Measurements from ENCODE around the gene FBXL4.
"Not testable (repeated sequence)": the region's sequence is repeated elsewhere in the genome, so short reads cannot be mapped to it uniquely, and the experiment has no call there.

The FBXL4 gene

DNA sequence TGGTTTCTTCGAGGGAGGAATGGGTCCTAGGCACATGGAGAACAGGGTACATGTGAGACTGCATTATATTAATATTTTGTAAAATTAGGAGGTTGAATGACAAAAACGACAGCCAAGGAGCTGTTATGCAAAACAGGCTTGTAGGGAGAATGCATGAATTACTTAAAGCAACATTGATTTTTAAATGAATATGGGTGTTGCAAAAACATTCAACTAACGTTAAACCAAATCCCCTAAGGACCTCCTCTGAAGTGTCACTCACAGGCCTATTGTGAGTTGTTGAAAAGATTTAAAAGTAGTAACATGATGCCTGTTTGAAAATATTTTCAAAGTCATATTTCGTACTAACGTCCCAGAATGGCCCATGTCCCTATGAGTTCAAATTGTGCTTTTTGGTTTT lies 21.9 kb downstream of the FBXL4 start:
- DNase-seq (ENCODE audit: low spot score) (no peak), ATAC-seq (ENCODE audit: low read depth) (no peak)
- no peaks in the 10 kb centered on the region for H3K4me1 ChIP-seq (ENCODE audit: insufficient read depth, poor library complexity, severe bottlenecking)
- no peak overlapping the region for H3K4me3 ChIP-seq (ENCODE audit: severe bottlenecking)
- H3K9me3 ChIP-seq (ENCODE audit: severe bottlenecking) = no peaks in the 10 kb centered on the region
- peaks cover 28% of the 10 kb centered on the region for H3K36me3 ChIP-seq (ENCODE audit: low read depth)
- no peak overlapping the region for H3K27ac ChIP-seq (ENCODE audit: poor library complexity, severe bottlenecking)
- TF ChIP-seq, protein P1, sequence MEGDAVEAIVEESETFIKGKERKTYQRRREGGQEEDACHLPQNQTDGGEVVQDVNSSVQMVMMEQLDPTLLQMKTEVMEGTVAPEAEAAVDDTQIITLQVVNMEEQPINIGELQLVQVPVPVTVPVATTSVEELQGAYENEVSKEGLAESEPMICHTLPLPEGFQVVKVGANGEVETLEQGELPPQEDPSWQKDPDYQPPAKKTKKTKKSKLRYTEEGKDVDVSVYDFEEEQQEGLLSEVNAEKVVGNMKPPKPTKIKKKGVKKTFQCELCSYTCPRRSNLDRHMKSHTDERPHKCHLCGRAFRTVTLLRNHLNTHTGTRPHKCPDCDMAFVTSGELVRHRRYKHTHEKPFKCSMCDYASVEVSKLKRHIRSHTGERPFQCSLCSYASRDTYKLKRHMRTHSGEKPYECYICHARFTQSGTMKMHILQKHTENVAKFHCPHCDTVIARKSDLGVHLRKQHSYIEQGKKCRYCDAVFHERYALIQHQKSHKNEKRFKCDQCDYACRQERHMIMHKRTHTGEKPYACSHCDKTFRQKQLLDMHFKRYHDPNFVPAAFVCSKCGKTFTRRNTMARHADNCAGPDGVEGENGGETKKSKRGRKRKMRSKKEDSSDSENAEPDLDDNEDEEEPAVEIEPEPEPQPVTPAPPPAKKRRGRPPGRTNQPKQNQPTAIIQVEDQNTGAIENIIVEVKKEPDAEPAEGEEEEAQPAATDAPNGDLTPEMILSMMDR (IDR thresholded peaks at IDR 0.05; ENCODE audit: poor library complexity, severe bottlenecking) = no peak
- no peaks in the 10 kb centered on the region for H3K27me3 ChIP-seq (ENCODE audit: insufficient read depth, poor library complexity, severe bottlenecking)

DNA sequence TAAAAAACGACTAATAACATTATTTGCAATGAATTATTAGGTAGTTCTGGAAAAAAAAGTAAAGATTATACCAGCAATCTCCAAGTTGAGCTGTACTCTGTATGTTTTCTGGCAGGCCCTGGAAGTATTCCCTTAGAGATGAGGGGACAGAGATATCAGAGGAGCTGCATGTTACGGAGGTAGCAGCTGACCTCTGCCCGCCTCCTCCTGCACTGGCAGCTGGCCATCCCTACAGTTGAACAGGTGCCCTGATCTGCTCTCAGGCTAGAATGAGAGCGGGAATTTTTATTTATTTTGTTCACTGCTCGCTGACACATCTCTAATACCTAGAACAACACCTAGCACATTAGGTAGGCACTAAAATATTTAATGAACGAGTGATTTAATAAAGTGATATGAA lies 23.1 kb downstream of the FBXL4 start:
- TF ChIP-seq, protein P1 (IDR thresholded peaks at IDR 0.05; ENCODE audit: poor library complexity, severe bottlenecking) = no peak

DNA sequence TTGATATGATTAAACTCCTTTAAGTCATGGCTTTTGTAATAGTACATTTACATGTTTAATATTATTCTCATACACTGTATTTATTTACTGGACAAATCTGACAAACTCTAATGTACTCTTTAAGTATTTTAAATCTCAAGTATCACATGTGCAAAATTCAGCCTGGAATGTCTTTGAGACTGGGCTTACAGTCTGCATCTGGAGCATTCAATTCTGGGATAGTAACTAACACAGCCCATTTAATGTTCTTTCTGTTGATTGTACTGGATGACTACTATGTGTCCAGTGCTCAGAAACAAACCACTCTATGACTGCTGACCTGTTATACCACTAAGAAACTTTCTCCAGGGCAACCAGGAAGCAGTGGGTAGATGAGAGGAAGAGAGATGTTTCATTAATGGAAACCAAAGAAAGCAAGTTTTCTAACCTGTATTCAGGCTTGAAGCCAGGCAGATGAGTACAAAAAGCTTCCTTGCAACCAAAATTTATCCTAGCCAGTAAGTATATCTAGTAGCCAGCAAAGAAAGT lies 26.8 kb downstream of the FBXL4 start:
- Histone ChIP-seq H3K27me3 (ENCODE audit: insufficient read depth, poor library complexity, severe bottlenecking) (no peaks in the 10 kb centered on the region), H3K4me3 (ENCODE audit: severe bottlenecking) (no peak overlapping the region), H3K4me1 (ENCODE audit: insufficient read depth, poor library complexity, severe bottlenecking) (no peaks in the 10 kb centered on the region), H3K9me3 (ENCODE audit: severe bottlenecking) (no peaks in the 10 kb centered on the region), H3K36me3 (ENCODE audit: low read depth) (peaks cover 18% of the 10 kb centered on the region), H3K27ac (ENCODE audit: poor library complexity, severe bottlenecking) (no peak overlapping the region)
- TF ChIP-seq, protein P1 (IDR thresholded peaks at IDR 0.05; ENCODE audit: poor library complexity, severe bottlenecking) = no peak
- DNase-seq (ENCODE audit: low spot score) (no peak), ATAC-seq (ENCODE audit: low read depth) (no peak)

More for the DNA sequence above, 23.1 kb downstream of the FBXL4 start:
- Histone ChIP-seq H3K4me3 (ENCODE audit: severe bottlenecking) (no peak overlapping the region), H3K27me3 (ENCODE audit: insufficient read depth, poor library complexity, severe bottlenecking) (no peaks in the 10 kb centered on the region), H3K9me3 (ENCODE audit: severe bottlenecking) (no peaks in the 10 kb centered on the region), H3K36me3 (ENCODE audit: low read depth) (peaks cover 30% of the 10 kb centered on the region), H3K4me1 (ENCODE audit: insufficient read depth, poor library complexity, severe bottlenecking) (no peaks in the 10 kb centered on the region), H3K27ac (ENCODE audit: poor library complexity, severe bottlenecking) (no peak overlapping the region)
- ATAC-seq (ENCODE audit: low read depth) (no peak), DNase-seq (ENCODE audit: low spot score) (no peak)

DNA sequence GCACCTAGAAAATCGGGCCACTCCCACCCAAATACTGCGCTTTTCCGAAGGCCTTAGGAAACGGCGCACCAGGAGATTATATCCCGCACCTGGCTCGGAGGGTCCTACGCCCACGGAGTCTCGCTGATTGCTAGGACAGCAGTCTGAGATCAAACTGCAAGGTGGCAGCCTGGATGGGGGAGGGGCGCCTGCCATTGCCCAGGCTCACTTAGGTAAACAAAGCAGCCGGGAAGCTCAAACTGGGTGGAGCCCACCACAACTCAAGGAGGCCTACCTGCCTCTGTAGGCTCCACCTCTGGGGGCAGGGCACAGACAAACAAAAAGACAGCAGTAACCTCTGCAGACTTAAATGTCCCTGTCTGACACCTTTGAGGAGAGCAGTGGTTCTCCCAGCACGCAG lies 36.8 kb downstream of the FBXL4 start:
- ATAC-seq (ENCODE audit: low read depth); DNase-seq (ENCODE audit: low spot score); H3K27ac ChIP-seq (ENCODE audit: poor library complexity, severe bottlenecking); H3K4me1 ChIP-seq (ENCODE audit: insufficient read depth, poor library complexity, severe bottlenecking); H3K4me3 ChIP-seq (ENCODE audit: severe bottlenecking); H3K27me3 ChIP-seq (ENCODE audit: insufficient read depth, poor library complexity, severe bottlenecking); H3K36me3 ChIP-seq (ENCODE audit: low read depth); H3K9me3 ChIP-seq (ENCODE audit: severe bottlenecking): not testable (repeated sequence)

DNA sequence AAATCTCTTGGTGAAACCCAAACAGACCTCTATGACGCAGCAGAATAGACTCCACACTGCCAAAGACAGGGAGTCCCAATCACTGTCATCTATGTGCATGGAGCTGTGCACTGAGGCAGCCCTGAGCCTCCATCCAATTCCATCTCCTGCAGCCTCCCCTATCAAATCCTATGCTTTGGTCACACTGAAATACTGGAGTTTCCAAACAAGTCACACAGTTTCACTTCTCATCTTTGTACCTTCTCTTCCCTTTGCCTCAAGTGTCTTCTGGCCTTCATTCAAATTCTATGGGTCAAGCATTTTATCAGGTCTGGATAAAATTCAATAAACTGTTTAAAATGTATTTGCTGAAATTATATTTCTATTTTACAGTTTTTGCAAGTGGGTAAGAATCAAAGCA lies 38.5 kb downstream of the FBXL4 start:
- no peak overlapping the region for H3K27ac ChIP-seq (ENCODE audit: poor library complexity, severe bottlenecking)
- DNase-seq (ENCODE audit: low spot score) (no peak), ATAC-seq (ENCODE audit: low read depth) (no peak)
- no peaks in the 10 kb centered on the region for H3K27me3 ChIP-seq (ENCODE audit: insufficient read depth, poor library complexity, severe bottlenecking)
- no peak overlapping the region for H3K4me3 ChIP-seq (ENCODE audit: severe bottlenecking)
- TF ChIP-seq, protein P1 (IDR thresholded peaks at IDR 0.05; ENCODE audit: poor library complexity, severe bottlenecking) = no peak
- H3K36me3 ChIP-seq (ENCODE audit: low read depth) = peaks cover 15% of the 10 kb centered on the region
- no peaks in the 10 kb centered on the region for H3K9me3 ChIP-seq (ENCODE audit: severe bottlenecking)
- H3K4me1 ChIP-seq (ENCODE audit: insufficient read depth, poor library complexity, severe bottlenecking) = no peaks in the 10 kb centered on the region

DNA sequence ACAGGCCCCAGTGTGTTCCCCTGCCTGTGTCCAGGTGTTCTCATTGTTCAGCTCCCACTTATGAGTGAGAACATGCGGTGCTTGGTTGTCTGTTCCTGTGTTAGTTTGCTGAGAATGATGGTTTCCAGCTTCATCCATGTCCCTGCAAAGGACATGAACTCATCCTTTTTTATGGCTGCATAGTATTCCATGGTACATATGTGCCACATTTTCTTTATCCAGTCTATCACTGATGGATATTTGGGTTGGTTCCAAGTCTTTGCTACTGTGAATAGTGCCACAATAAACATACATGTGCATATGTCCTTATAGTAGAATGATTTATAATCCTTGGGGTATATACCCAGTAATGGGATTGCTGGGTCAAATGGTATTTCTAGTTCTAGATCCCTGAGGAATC lies 41.4 kb downstream of the FBXL4 start:
- H3K9me3 ChIP-seq (ENCODE audit: severe bottlenecking); H3K4me3 ChIP-seq (ENCODE audit: severe bottlenecking); DNase-seq (ENCODE audit: low spot score); ATAC-seq (ENCODE audit: low read depth); H3K4me1 ChIP-seq (ENCODE audit: insufficient read depth, poor library complexity, severe bottlenecking); H3K27me3 ChIP-seq (ENCODE audit: insufficient read depth, poor library complexity, severe bottlenecking); H3K27ac ChIP-seq (ENCODE audit: poor library complexity, severe bottlenecking): not testable (repeated sequence)
- peaks cover 27% of the 10 kb centered on the region for H3K36me3 ChIP-seq (ENCODE audit: low read depth)

All from RWPE2 (cell line).